Measurements from ENCODE around the gene EIF3F.

EIF3F gene

DNA sequence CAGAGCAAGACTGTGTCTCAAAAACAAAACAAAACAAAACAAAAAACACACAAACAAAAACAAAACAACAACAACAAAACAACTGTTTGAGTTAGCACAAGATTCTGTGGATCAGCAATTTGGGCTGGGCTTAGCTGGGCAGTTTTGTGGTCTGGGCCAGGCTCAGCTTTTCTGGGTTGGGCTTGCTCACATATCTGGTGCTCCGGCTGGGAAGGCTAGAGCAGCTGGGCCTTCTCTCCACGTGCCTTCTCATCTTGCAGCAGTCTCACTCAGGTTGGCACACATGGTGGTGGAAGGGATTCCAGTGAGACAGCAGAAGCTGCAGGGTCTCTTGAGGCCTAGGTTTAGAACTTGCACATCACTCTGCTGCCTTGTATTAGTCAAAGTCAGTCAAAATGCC is 35.7 kb downstream of the EIF3F start:
- Histone ChIP-seq H3K79me2 (peaks cover 8% of the 10 kb centered on the region), H3K9ac (no peak overlapping the region), H3K27ac (no peak overlapping the region), H3K4me2 (ENCODE audit: low read length) (no peak overlapping the region), H3K36me3 (ENCODE audit: control insufficient read depth, insufficient read depth, low read length) (no peaks in the 10 kb centered on the region), H3K9me3 (ENCODE audit: control insufficient read depth, low read length) (no peaks in the 10 kb centered on the region), H2AFZ (no peak overlapping the region), H3K4me1 (no peaks in the 10 kb centered on the region), H3K4me3 (ENCODE audit: low read depth, low read length) (no peak overlapping the region), H3K27me3 (ENCODE audit: control insufficient read depth, insufficient read depth, low read length) (no peaks in the 10 kb centered on the region)
- no peak for TF ChIP-seq CTCF (IDR thresholded peaks at IDR 0.05)

- H3K4me2 ChIP-seq (ENCODE audit: low read length) = no peak overlapping the region
- no peaks in the 10 kb centered on the region for H3K36me3 ChIP-seq (ENCODE audit: control insufficient read depth, insufficient read depth, low read length)
- H2AFZ ChIP-seq = no peak overlapping the region
- peaks cover 8% of the 10 kb centered on the region for H3K79me2 ChIP-seq
- no peak for TF ChIP-seq CTCF (IDR thresholded peaks at IDR 0.05)
- no peaks in the 10 kb centered on the region for H3K27me3 ChIP-seq (ENCODE audit: control insufficient read depth, insufficient read depth, low read length)
- no peaks in the 10 kb centered on the region for H3K4me1 ChIP-seq
- H3K27ac ChIP-seq = no peak overlapping the region
- H3K4me3 ChIP-seq (ENCODE audit: low read depth, low read length) = no peak overlapping the region
- H3K9ac ChIP-seq = no peak overlapping the region
- H3K9me3 ChIP-seq (ENCODE audit: control insufficient read depth, low read length) = no peaks in the 10 kb centered on the region
Observed at GRCh38 chr11:8023831-8024555, 36.9 kb downstream of the EIF3F start.

GRCh38 chr11:8025123-8025522 is 38.0 kb downstream of the EIF3F start:
- Histone ChIP-seq H3K9ac (no peak overlapping the region), H3K9me3 (ENCODE audit: control insufficient read depth, low read length) (no peaks in the 10 kb centered on the region), H3K4me2 (ENCODE audit: low read length) (no peak overlapping the region), H3K36me3 (ENCODE audit: control insufficient read depth, insufficient read depth, low read length) (no peaks in the 10 kb centered on the region), H3K27ac (no peak overlapping the region), H3K79me2 (peaks cover 8% of the 10 kb centered on the region), H2AFZ (no peak overlapping the region), H3K4me3 (ENCODE audit: low read depth, low read length) (no peak overlapping the region), H3K27me3 (ENCODE audit: control insufficient read depth, insufficient read depth, low read length) (no peaks in the 10 kb centered on the region), H3K4me1 (no peaks in the 10 kb centered on the region)
- no peak for TF ChIP-seq CTCF (IDR thresholded peaks at IDR 0.05)

- no peaks in the 10 kb centered on the region for H3K9me3 ChIP-seq (ENCODE audit: control insufficient read depth, low read length)
- H3K4me1 ChIP-seq = no peaks in the 10 kb centered on the region
- peaks cover 8% of the 10 kb centered on the region for H3K79me2 ChIP-seq
- no peak overlapping the region for H3K9ac ChIP-seq
- no peak overlapping the region for H3K4me2 ChIP-seq (ENCODE audit: low read length)
- H3K4me3 ChIP-seq (ENCODE audit: low read depth, low read length) = no peak overlapping the region
- no peaks in the 10 kb centered on the region for H3K27me3 ChIP-seq (ENCODE audit: control insufficient read depth, insufficient read depth, low read length)
- H3K27ac ChIP-seq = no peak overlapping the region
- no peak overlapping the region for H2AFZ ChIP-seq
- TF ChIP-seq CTCF (IDR thresholded peaks at IDR 0.05) = no peak
- no peaks in the 10 kb centered on the region for H3K36me3 ChIP-seq (ENCODE audit: control insufficient read depth, insufficient read depth, low read length)
Observed at GRCh38 chr11:8025816-8026215, 38.7 kb downstream of the EIF3F start.

GRCh38 chr11:8026982-8027381 is 39.8 kb downstream of the EIF3F start:
- Histone ChIP-seq H3K27me3 (ENCODE audit: control insufficient read depth, insufficient read depth, low read length) (no peaks in the 10 kb centered on the region), H3K79me2 (peaks cover 7% of the 10 kb centered on the region), H3K4me1 (no peaks in the 10 kb centered on the region), H2AFZ (no peak overlapping the region), H3K9ac (no peak overlapping the region), H3K4me3 (ENCODE audit: low read depth, low read length) (no peak overlapping the region), H3K4me2 (ENCODE audit: low read length) (no peak overlapping the region), H3K9me3 (ENCODE audit: control insufficient read depth, low read length) (no peaks in the 10 kb centered on the region), H3K27ac (no peak overlapping the region), H3K36me3 (ENCODE audit: control insufficient read depth, insufficient read depth, low read length) (no peaks in the 10 kb centered on the region)
- TF ChIP-seq CTCF (IDR thresholded peaks at IDR 0.05) = no peak
